Spleen (tissue), 11 donors: ENCODE results near the gene UBE2U. TPM values are rescaled to one million over a fixed set of nuclear protein-coding genes. Genes with fewer than 3 reads are reported as not detected.

Experiments
- DNase-seq: peaks from one replicate; pipeline ENCODE4 v3.0.0-alpha.2; 2020
- H3K27ac ChIP-seq, 8 donors: fragments of 200-600 bp; sonication (generic) in 7 of 8; 1 replicate in 4 of 8; 2 replicates in 4 of 8; pipeline versions ENCODE4 v1.5.0 to v1.8.0; 2016 to 2021; ENCODE audit warnings: inconsistent platforms in 4 of 8, mild to moderate bottlenecking in 4 of 8, moderate library complexity in 1 of 8
- H3K27me3 ChIP-seq, 7 donors: fragments of 200-600 bp; sonication (generic) in 6 of 7; replicated peaks in 1 of 7; 1 replicate in 4 of 7; 2 replicates in 3 of 7; pipeline versions ENCODE4 v1.5.0 to v1.8.0; 2016 to 2021; ENCODE audit warnings: inconsistent platforms in 3 of 7, mild to moderate bottlenecking in 1 of 7
- H3K36me3 ChIP-seq, 6 donors: fragments of 200-600 bp; sonication (generic) in 5 of 6; 1 replicate in 4 of 6; 2 replicates in 2 of 6; pipeline versions ENCODE4 v1.5.0 to v1.8.0; 2016 to 2021; ENCODE audit warnings: inconsistent platforms in 2 of 6
- H3K4me1 ChIP-seq, 6 donors: fragments of 200-600 bp; sonication (generic) in 5 of 6; 1 replicate in 3 of 6; 2 replicates in 3 of 6; pipeline versions ENCODE4 v1.5.0 to v1.8.0; 2016 to 2021; ENCODE audit warnings: inconsistent platforms in 3 of 6
- H3K4me3 ChIP-seq, 8 donors: fragments of 200-600 bp; sonication (generic) in 7 of 8; 1 replicate in 4 of 8; 2 replicates in 4 of 8; pipeline versions ENCODE4 v1.5.0 to v1.8.0; 2016 to 2021; ENCODE audit warnings: inconsistent platforms in 4 of 8, mild to moderate bottlenecking in 4 of 8, moderate library complexity in 2 of 8
- H3K9me3 ChIP-seq, 8 donors: fragments of 200-600 bp; sonication (generic) in 7 of 8; 1 replicate in 4 of 8; 2 replicates in 4 of 8; pipeline versions ENCODE4 v1.5.0 to v1.8.0; 2016 to 2021; ENCODE audit warnings: inconsistent platforms in 4 of 8
- POLR2A ChIP-seq, 3 donors: fragments of 450-650 bp; IDR thresholded peaks; one replicate each; pipeline ENCODE4 v1.5.1; 2017; ENCODE audit warnings: antibody characterized with exemption in 3 of 3, mild to moderate bottlenecking in 1 of 3
- POLR2AphosphoS5 ChIP-seq, 3 donors: sonication (generic); formaldehyde crosslinking; IDR thresholded peaks; one replicate each; pipeline ENCODE4 v1.5.1; 2017; ENCODE audit warnings: antibody characterized with exemption in 3 of 3
- WGBS, 5 donors: extraction: QIAGEN DNeasy Blood & Tissue Kit in 3 of 5; methylation state at CpG; one replicate each; pipeline versions ENCODE4 v1.1.5 to v1.1.7; 2013 to 2018; 5-methylcytosine and 5-hydroxymethylcytosine counted together
- intact Hi-C: fragments of 100-400 bp; cut with DNase I; formaldehyde crosslinking; loops from one replicate; pipeline ENCODE4 v1.15.0; 2023; ENCODE audit warnings: low total_unique reads
- polyA plus RNA-seq, 3 donors: library from polyadenylated mRNA; stranded (reverse); fragments of 200-250 nt; gene quantifications; one replicate each; pipeline ENCODE4 v1.2.1, GENCODE V29; 2013
- total RNA-seq, 7 donors: library from RNA; depleted of rRNA in 3 of 7; stranded (reverse); fragments of >200 nt in 3 of 7; fragmentation: NEBNext Ultra II Directional in 4 of 7; extraction: Animal tissue kit (Norgen Biotek cat#: 25700) in 4 of 7; gene quantifications; one replicate each; pipeline versions ENCODE4 v1.1.0 to v1.2.1, GENCODE V29; 2016 to 2021
- TF ChIP-seq, protein P1 (sequence below), 11 experiments: fragments of 200-600 bp in 7 of 11; fragments of 450-650 bp in 4 of 11; sonication (generic) in 4 of 11; IDR thresholded peaks in 8 of 11; conservative IDR thresholded peaks in 3 of 11; 1 replicate in 7 of 11; 2 replicates in 4 of 11; pipeline versions ENCODE4 v1.4.0 to v1.8.0; 2016 to 2021; ENCODE audit warnings: antibody characterized with exemption in 11 of 11, inconsistent platforms in 4 of 11, mild to moderate bottlenecking in 1 of 11
- donor health status: healthy with polysubstance abuse.
- donor health status: DM: no; HTN: no; CAD: no; lungs with moderate emphysema.
- donor health status: DM: no; HTN: no; CAD: no.
- donor health status: Bipolar disorder and iron deficiency.
- donor health status: healthy.
- donor health status: DM: no; HTN: no; CAD: no.
- donor health status: DM: yes; HTN: yes; CAD: no.

UBE2U gene
- total and polyA plus RNA-seq, 10 donors, result not detected

DNA sequence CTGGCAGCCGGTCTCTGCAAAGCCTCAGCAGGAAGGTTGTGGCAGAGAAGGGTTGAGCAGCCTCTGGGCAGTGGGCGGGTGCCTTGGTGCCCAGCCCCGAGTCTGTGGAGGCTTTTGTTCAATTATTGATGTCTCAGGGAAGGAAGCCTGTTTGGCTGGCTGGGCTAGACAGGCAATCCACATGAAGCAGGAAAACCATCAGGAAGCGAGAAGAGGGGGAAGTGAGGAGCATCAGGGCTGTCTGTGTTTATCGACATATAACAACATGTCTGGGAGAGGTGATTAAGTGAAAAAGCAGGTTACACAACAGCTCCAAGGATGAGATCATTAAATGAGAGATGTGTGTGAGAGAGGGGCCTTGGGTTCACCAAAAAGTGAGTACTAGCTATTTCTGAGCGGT, 105.4 kb downstream of the UBE2U start:
- TF ChIP-seq POLR2A (IDR thresholded peaks at IDR 0.05), result no peak
- TF ChIP-seq POLR2AphosphoS5 (IDR thresholded peaks at IDR 0.05), result no peak
- TF ChIP-seq, protein P1, sequence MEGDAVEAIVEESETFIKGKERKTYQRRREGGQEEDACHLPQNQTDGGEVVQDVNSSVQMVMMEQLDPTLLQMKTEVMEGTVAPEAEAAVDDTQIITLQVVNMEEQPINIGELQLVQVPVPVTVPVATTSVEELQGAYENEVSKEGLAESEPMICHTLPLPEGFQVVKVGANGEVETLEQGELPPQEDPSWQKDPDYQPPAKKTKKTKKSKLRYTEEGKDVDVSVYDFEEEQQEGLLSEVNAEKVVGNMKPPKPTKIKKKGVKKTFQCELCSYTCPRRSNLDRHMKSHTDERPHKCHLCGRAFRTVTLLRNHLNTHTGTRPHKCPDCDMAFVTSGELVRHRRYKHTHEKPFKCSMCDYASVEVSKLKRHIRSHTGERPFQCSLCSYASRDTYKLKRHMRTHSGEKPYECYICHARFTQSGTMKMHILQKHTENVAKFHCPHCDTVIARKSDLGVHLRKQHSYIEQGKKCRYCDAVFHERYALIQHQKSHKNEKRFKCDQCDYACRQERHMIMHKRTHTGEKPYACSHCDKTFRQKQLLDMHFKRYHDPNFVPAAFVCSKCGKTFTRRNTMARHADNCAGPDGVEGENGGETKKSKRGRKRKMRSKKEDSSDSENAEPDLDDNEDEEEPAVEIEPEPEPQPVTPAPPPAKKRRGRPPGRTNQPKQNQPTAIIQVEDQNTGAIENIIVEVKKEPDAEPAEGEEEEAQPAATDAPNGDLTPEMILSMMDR (IDR thresholded peaks at IDR 0.05 in 8 of 11, conservative IDR thresholded peaks at IDR 0.05 in 3 of 11), result no peak
- WGBS, 5 donors, result 17 to 33% (median 27%) methylated on average over 6 of the region's 6 CpGs
- intact Hi-C loops, result no loop called here
- H3K27me3 ChIP-seq, result peaks cover 0 to 8% (median 0%) of the 10 kb centered on the region in 7 donors
- DNase-seq, result no peak
- H3K4me3 ChIP-seq, result no peak overlapping the region
- H3K9me3 ChIP-seq, result no peaks in the 10 kb centered on the region
- no peaks in the 10 kb centered on the region for H3K4me1 ChIP-seq
- H3K36me3 ChIP-seq, result no peaks in the 10 kb centered on the region
- H3K27ac ChIP-seq, result no peak overlapping the region

DNA sequence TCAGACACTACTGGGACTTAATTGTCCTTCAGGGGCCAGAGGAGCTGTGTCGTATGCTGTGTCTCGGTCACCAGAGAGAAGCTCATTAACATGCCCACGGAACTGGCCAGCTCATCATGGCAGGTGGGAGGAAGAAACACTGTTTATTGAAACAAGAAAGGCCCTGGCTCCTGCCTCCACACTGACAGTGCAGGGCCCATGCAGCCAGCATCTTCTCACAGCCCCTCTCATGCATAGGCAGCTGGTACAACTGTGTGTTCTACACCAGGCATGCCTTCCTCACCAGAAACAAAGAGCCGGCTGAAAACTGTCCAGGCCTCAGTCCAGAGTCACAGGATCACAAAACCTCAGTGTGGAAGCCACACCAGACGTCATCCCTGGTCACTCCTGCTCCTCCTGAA, 106.0 kb downstream of the UBE2U start:
- no peaks in the 10 kb centered on the region for H3K4me1 ChIP-seq
- 79 to 92% (median 85%) methylated on average over 5 of the region's 5 CpGs for WGBS, 5 donors
- intact Hi-C loops, result no loop called here
- TF ChIP-seq, protein P1 (IDR thresholded peaks at IDR 0.05 in 8 of 11, conservative IDR thresholded peaks at IDR 0.05 in 3 of 11), result no peak
- TF ChIP-seq POLR2A (IDR thresholded peaks at IDR 0.05) (no peak), POLR2AphosphoS5 (IDR thresholded peaks at IDR 0.05) (no peak)
- no peak overlapping the region for H3K4me3 ChIP-seq
- no peak overlapping the region for H3K27ac ChIP-seq
- H3K27me3 ChIP-seq, result peaks cover 0 to 8% (median 0%) of the 10 kb centered on the region in 7 donors
- H3K36me3 ChIP-seq, result no peaks in the 10 kb centered on the region
- no peak for DNase-seq
- no peaks in the 10 kb centered on the region for H3K9me3 ChIP-seq

DNA sequence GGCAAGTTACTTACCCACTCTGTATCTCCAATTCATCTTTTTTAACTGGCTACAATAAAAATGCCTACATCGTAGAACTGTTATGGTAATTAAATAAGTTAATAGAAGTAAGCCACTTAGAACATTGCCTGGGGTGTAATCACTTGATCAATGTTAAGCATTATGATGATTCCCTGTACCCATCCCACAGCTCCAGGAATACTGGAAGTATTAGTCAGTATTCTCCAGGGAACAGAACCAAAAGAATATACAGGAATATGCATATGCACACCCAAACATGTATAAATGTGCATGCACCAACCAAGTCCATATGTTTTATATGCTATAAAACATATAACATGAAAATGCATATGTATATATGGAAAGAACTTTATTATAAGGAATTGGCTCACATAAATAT, 107.3 kb downstream of the UBE2U start:
- no peak for DNase-seq
- WGBS, 5 donors, result 85 to 97% (median 89%) methylated on average over 1 of the region's 1 CpG
- H3K9me3 ChIP-seq, result no peaks in the 10 kb centered on the region
- peaks cover 0 to 8% (median 0%) of the 10 kb centered on the region in 7 donors for H3K27me3 ChIP-seq
- H3K4me1 ChIP-seq, result no peaks in the 10 kb centered on the region
- H3K27ac ChIP-seq, result no peak overlapping the region
- no peak for TF ChIP-seq POLR2A (IDR thresholded peaks at IDR 0.05)
- no peak for TF ChIP-seq POLR2AphosphoS5 (IDR thresholded peaks at IDR 0.05)
- TF ChIP-seq, protein P1 (IDR thresholded peaks at IDR 0.05 in 8 of 11, conservative IDR thresholded peaks at IDR 0.05 in 3 of 11), result no peak
- no peak overlapping the region for H3K4me3 ChIP-seq
- H3K36me3 ChIP-seq, result no peaks in the 10 kb centered on the region
- intact Hi-C loops, result no loop called here

DNA sequence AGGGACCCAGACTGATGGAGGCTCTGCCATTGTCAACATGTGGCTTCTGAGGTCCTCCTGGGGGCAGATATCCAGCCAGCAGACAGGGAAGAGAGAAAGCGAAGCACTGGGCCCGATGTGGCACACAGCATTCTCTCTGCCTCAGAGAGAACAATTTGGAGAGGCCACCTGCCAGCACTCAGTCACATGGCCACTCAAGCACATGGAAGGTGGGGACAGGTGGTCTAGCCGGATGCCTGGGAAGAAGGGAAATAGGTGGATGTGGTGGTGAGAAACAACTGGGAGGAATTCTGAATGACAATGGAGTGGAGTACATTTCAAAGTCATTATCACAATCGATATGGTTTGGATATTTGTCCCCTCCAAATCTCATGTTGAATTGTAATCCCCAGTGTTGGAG, 109.0 kb downstream of the UBE2U start:
- Histone ChIP-seq H3K4me1 (no peaks in the 10 kb centered on the region), H3K4me3 (no peak overlapping the region), H3K27me3 (peaks cover 0 to 3% (median 0%) of the 10 kb centered on the region in 7 donors), H3K9me3 (no peaks in the 10 kb centered on the region), H3K36me3 (no peaks in the 10 kb centered on the region), H3K27ac (no peak overlapping the region)
- DNase-seq, result no peak
- TF ChIP-seq POLR2AphosphoS5 (IDR thresholded peaks at IDR 0.05) (no peak), POLR2A (IDR thresholded peaks at IDR 0.05) (no peak)
- TF ChIP-seq, protein P1 (IDR thresholded peaks at IDR 0.05 in 8 of 11, conservative IDR thresholded peaks at IDR 0.05 in 3 of 11), result no peak
- intact Hi-C loops, result no loop called here
- WGBS, 5 donors, result 91 to 96% (median 92%) methylated on average over 4 of the region's 4 CpGs
